Activated T-cell treated with anti-CD3 and anti-CD28 coated beads, Interleukin-2, amount 50 U/mL, for 24 hours (primary cell): ENCODE results near the gene CFAP74.

Source experiments
- DNase-seq: peaks from one replicate; pipeline ENCODE4 v3.0.0-alpha.2; 2020
- H3K27ac Mint-ChIP-seq: 2 replicates; pipeline ENCODE4 v1.8.0; 2020; ENCODE audit warnings: mild to moderate bottlenecking, mixed read lengths
- H3K27me3 Mint-ChIP-seq: 2 replicates; pipeline ENCODE4 v1.8.0; 2020; ENCODE audit warnings: mixed read lengths
- H3K36me3 Mint-ChIP-seq: 2 replicates; pipeline ENCODE4 v1.8.0; 2020; ENCODE audit warnings: low read depth, mixed read lengths
- H3K4me1 Mint-ChIP-seq: 2 replicates; pipeline ENCODE4 v1.8.0; 2020; ENCODE audit warnings: low read depth, mixed read lengths
- H3K4me3 Mint-ChIP-seq: 2 replicates; pipeline ENCODE4 v1.8.0; 2020; ENCODE audit warnings: mild to moderate bottlenecking, moderate library complexity, mixed read lengths
- H3K9me3 Mint-ChIP-seq: 2 replicates; pipeline ENCODE4 v1.8.0; 2020; ENCODE audit warnings: mixed read lengths

The CFAP74 gene

DNA sequence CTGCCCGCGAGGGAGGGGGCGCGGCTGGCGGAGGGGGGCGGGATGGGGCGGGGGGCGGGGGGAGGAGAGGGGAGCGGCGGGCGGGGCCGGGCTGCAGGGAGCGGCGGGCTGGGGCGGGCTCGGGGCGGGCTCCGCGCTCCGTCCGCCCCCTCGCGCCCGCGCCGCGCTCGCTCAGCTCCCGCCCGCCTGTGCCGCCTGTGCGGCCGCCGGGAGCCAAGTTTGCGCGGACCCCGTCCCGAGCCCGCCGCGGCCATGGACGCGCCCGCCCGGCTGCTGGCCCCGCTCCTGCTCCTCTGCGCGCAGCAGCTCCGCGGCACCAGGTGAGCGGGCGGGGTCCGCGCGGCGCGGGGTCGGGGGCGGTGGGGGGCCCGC lies 15.6 kb upstream of the CFAP74 start, which contains the start of gene GABRD:
Gene GABRD, plus strand, starts transcription at position 174 of the 372 bp plus-strand sequence. Its CDS starts 79 bp downstream, at position 253.
- peak within 1 kb of the TSS; percentile 56 for H3K4me3 Mint-ChIP-seq
- H3K4me1 Mint-ChIP-seq = peaks cover 3% of the 10 kb centered on the region
- H3K27ac Mint-ChIP-seq = no peak within 1 kb of the TSS
- no peak for DNase-seq
- no peaks in the 10 kb centered on the region for H3K9me3 Mint-ChIP-seq
- peaks cover 87% of the 10 kb centered on the region for H3K27me3 Mint-ChIP-seq
- H3K36me3 Mint-ChIP-seq = no peaks in the 10 kb centered on the region

DNA sequence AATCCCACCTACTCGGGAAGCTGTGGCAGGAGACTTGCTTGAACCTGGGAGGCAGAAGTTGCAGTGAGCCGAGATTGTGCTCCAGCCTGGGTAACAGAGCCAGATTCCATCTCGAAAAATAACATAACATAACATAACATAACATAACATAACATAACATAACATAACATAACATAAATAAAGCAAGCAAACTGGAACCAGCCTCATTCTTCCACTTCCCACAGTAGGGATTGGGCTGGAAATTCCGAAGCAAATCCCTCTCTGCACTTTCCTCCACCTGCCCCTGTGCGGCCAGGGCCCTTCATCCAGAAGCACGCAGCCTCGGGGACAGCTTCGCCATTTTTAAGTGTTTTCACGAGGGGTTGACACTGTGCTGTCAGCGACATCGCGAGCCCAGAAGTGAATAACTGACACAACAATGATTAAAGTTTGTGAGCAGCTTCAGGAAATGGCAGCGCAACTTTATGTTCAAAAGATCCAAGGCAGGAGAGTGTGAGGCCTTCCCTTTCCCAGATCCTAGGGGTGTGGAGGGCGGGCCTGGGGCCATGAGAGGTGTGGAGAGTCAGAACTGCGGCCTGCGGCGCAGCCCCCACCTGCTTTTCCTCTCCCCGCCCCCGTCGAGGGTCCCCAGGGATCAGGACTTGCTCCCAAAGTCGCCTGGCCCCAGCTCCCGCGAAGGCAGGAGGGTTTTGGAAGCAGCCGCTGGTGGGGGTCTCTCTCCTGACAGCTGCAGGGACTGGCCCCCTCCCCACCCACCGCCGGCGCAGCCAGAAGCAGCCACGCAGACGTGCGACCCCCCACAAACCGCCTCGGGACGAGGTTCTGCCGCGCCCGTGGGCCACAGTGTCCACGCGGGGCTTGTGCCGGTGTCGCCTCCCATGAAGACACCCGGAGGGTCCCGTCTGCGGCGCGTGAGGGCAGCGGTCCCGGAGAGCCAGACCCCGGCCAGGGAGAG lies 14.9 kb upstream of the CFAP74 start:
- Mint-ChIP-seq H3K36me3 (no peaks in the 10 kb centered on the region), H3K4me3 (peak overlapping the region; percentile 56), H3K27me3 (peaks cover 85% of the 10 kb centered on the region), H3K4me1 (peaks cover 3% of the 10 kb centered on the region), H3K9me3 (no peaks in the 10 kb centered on the region), H3K27ac (no peak overlapping the region)
- DNase-seq = no peak

DNA sequence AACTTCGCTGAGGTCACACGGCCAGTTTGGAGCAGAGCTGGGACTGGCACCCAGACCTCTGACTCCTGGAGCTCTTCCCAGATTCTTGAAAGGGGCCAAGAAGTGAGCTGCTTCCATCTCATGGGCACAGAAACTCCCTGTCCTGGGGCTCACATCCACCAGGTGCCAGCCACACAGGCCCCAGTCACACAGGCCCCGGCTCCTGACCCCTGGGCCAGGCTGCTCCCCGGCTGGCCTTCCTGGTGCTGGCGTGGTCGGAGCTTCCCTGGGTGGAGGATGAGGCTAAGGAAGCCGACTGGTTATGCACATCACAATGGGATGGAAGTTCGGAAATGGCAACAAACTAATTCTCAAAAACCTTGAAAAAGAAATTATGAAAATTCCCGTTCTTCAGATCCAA lies 12.5 kb upstream of the CFAP74 start:
- no peak for DNase-seq
- H3K4me1 Mint-ChIP-seq = peaks cover 3% of the 10 kb centered on the region
- no peak overlapping the region for H3K4me3 Mint-ChIP-seq
- no peak overlapping the region for H3K27ac Mint-ChIP-seq
- peaks cover 65% of the 10 kb centered on the region for H3K27me3 Mint-ChIP-seq
- no peaks in the 10 kb centered on the region for H3K36me3 Mint-ChIP-seq
- H3K9me3 Mint-ChIP-seq = no peaks in the 10 kb centered on the region

GRCh38 chr1:2014741-2015735 lies 11.5 kb upstream of the CFAP74 start:
- Mint-ChIP-seq H3K27me3 (peaks cover 54% of the 10 kb centered on the region), H3K27ac (no peak overlapping the region), H3K4me1 (peaks cover 3% of the 10 kb centered on the region), H3K4me3 (no peak overlapping the region), H3K36me3 (no peaks in the 10 kb centered on the region), H3K9me3 (no peaks in the 10 kb centered on the region)
- no peak for DNase-seq

DNA sequence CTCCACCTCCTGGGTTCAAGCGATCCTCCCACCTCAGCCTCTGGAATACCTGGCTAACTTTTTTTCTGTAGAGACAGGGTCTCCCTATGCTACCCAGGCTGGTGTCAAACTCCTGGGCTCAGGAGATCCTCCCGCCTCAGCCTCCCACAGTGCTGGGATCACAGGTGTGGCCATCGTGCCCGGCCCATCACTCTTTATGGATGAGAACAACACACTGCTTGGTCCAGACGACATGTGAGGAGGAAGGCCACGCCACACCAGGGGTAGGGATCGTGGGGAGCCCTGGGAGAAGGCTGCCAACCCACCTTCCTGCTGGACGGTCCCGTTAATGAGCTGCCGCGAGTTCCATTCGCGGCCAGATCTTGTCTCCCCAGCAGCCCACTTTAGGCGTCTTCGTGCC lies 10.6 kb upstream of the CFAP74 start:
- DNase-seq = no peak
- Mint-ChIP-seq H3K36me3 (no peaks in the 10 kb centered on the region), H3K4me1 (peaks cover 3% of the 10 kb centered on the region), H3K4me3 (no peak overlapping the region), H3K27me3 (peaks cover 51% of the 10 kb centered on the region), H3K9me3 (no peaks in the 10 kb centered on the region), H3K27ac (no peak overlapping the region)

GRCh38 chr1:2009101-2010053 lies 5.8 kb upstream of the CFAP74 start:
- no peaks in the 10 kb centered on the region for H3K9me3 Mint-ChIP-seq
- no peak for DNase-seq
- H3K36me3 Mint-ChIP-seq = no peaks in the 10 kb centered on the region
- no peak overlapping the region for H3K4me3 Mint-ChIP-seq
- H3K4me1 Mint-ChIP-seq = no peaks in the 10 kb centered on the region
- no peak overlapping the region for H3K27ac Mint-ChIP-seq
- H3K27me3 Mint-ChIP-seq = peaks cover 27% of the 10 kb centered on the region

GRCh38 chr1:2004856-2005255 lies 1.3 kb upstream of the CFAP74 start:
- DNase-seq = no peak
- Mint-ChIP-seq H3K4me1 (no peaks in the 10 kb centered on the region), H3K9me3 (no peaks in the 10 kb centered on the region), H3K27me3 (peaks cover 50% of the 10 kb centered on the region), H3K36me3 (no peaks in the 10 kb centered on the region), H3K4me3 (no peak overlapping the region), H3K27ac (no peak overlapping the region)

- H3K36me3 Mint-ChIP-seq = no peaks in the 10 kb centered on the region
- H3K4me3 Mint-ChIP-seq = no peak overlapping the region
- DNase-seq = no peak
- H3K9me3 Mint-ChIP-seq = no peaks in the 10 kb centered on the region
- H3K27ac Mint-ChIP-seq = no peak overlapping the region
- peaks cover 59% of the 10 kb centered on the region for H3K27me3 Mint-ChIP-seq
- no peaks in the 10 kb centered on the region for H3K4me1 Mint-ChIP-seq
These were observed 1.7 kb downstream of the CFAP74 start for GRCh38 chr1:2001773-2002411.

DNA sequence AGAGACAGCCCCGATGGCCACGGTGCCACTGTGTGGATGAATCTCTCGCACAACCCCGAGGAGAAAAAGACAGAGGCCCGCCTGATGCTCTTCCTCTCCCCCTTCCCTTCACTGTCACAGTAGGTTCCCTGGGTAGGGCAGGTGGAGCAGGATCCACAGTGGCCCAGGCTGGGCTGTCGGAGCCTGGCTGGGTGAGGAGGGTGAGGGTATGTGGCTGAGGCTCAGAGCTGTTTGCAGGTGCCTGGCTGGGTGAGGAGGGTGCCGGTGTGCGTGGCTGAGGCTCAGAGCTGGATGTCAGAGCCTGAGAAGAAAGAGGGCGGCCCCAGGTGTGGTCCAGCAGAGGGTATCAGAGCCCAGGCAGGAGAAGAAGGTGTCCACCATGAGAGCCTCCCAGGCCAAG lies 2.7 kb downstream of the CFAP74 start:
- H3K4me1 Mint-ChIP-seq = peaks cover 5% of the 10 kb centered on the region
- H3K36me3 Mint-ChIP-seq = no peaks in the 10 kb centered on the region
- H3K4me3 Mint-ChIP-seq = no peak overlapping the region
- no peak overlapping the region for H3K27ac Mint-ChIP-seq
- no peaks in the 10 kb centered on the region for H3K9me3 Mint-ChIP-seq
- DNase-seq = no peak
- H3K27me3 Mint-ChIP-seq = peaks cover 61% of the 10 kb centered on the region

- Mint-ChIP-seq H3K36me3 (no peaks in the 10 kb centered on the region), H3K27ac (no peak overlapping the region), H3K4me1 (peaks cover 5% of the 10 kb centered on the region), H3K27me3 (peaks cover 59% of the 10 kb centered on the region), H3K9me3 (no peaks in the 10 kb centered on the region), H3K4me3 (no peak overlapping the region)
- no peak for DNase-seq
These were observed 3.2 kb downstream of the CFAP74 start for GRCh38 chr1:2000432-2000831.

- no peak overlapping the region for H3K4me3 Mint-ChIP-seq
- no peak overlapping the region for H3K27ac Mint-ChIP-seq
- DNase-seq = no peak
- peaks cover 5% of the 10 kb centered on the region for H3K4me1 Mint-ChIP-seq
- H3K9me3 Mint-ChIP-seq = no peaks in the 10 kb centered on the region
- H3K36me3 Mint-ChIP-seq = no peaks in the 10 kb centered on the region
- H3K27me3 Mint-ChIP-seq = peaks cover 37% of the 10 kb centered on the region
These were observed 6.0 kb downstream of the CFAP74 start for GRCh38 chr1:1997576-1997975.

DNA sequence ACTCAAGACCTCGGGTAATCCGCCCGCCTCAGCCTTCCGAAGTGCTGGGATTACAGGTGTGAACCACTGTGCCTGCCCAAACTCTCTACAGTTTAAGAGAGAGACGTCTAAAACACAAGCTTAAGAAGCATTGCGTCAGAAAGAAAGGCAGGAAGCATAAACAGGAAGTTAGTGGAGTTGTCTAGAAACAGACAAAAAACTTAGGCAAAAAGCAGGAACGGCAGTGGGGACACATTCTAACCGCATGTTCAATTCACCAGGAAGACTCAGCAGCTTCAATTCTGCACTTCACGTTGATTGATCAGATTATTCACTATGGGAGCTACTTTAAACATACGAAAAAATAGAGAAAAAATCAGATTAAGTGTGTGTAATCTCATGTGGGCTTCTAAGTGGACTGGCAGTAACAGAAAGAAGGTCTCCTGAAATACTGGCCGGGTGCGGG lies 7.4 kb downstream of the CFAP74 start:
- Mint-ChIP-seq H3K4me3 (no peak overlapping the region), H3K27me3 (peaks cover 29% of the 10 kb centered on the region), H3K36me3 (no peaks in the 10 kb centered on the region), H3K9me3 (no peaks in the 10 kb centered on the region), H3K4me1 (peaks cover 5% of the 10 kb centered on the region), H3K27ac (peak overlapping the region; percentile 11)
- DNase-seq = no peak

DNA sequence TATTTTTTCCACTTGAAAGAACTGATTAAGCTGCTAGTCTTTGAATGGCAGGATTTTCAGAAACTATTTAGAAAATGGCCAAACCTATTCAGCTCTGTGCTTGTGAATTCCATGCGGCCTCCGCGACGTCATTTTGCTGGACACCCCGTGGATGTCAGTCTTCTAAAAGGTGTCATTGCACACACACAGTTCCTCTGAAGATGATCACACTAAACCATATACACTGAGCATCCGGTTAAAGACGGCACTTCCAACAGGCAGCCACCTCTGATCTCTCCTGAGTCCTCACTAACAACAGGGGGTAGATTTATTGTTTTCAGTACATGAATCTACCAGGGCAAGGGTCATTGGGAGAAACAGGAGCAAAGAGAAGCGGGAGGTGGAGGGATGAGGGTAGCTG lies 9.1 kb downstream of the CFAP74 start:
- DNase-seq = no peak
- peaks cover 24% of the 10 kb centered on the region for H3K27me3 Mint-ChIP-seq
- no peak overlapping the region for H3K27ac Mint-ChIP-seq
- peaks cover 5% of the 10 kb centered on the region for H3K4me1 Mint-ChIP-seq
- no peaks in the 10 kb centered on the region for H3K9me3 Mint-ChIP-seq
- H3K4me3 Mint-ChIP-seq = no peak overlapping the region
- no peaks in the 10 kb centered on the region for H3K36me3 Mint-ChIP-seq
